HCT116 (cell line): ENCODE data around the gene IQGAP3.

ENCODE experiments used
- ELF1 ChIP-seq: IDR thresholded peaks from 2 replicates; pipeline ENCODE4 v1.6.1; 2012; ENCODE audit warnings: low read depth, borderline replicate concordance
- EZH2phosphoT487 ChIP-seq: fragments of 200-600 bp; IDR thresholded peaks from 2 replicates; pipeline ENCODE4 v1.6.1; 2018; ENCODE audit warnings: antibody characterized with exemption, borderline replicate concordance
- TF ChIP-seq, protein P1 (sequence below): IDR thresholded peaks from 2 replicates; pipeline ENCODE4 v1.6.1; 2011; ENCODE audit warnings: mild to moderate bottlenecking, low read length, moderate library complexity; ENCODE audit not compliant: insufficient replicate concordance; ENCODE audit errors: extremely low read depth
- TF ChIP-seq, protein P2 (sequence below), 3 experiments: fragments of 200-600 bp in 1 of 3; sonication (generic) in 1 of 3; IDR thresholded peaks in 2 of 3; conservative IDR thresholded peaks in 1 of 3; 2 replicates each; pipeline ENCODE4 v1.5.1; 2012 to 2017; ENCODE audit warnings: low read depth in 2 of 3, low read length in 2 of 3, antibody characterized with exemption in 1 of 3, borderline replicate concordance in 1 of 3, control low read depth in 1 of 3, mild to moderate bottlenecking in 1 of 3, mixed read lengths in 1 of 3, mixed run types in 1 of 3, moderate library complexity in 1 of 3; ENCODE audit not compliant: insufficient read depth in 1 of 3

DNA sequence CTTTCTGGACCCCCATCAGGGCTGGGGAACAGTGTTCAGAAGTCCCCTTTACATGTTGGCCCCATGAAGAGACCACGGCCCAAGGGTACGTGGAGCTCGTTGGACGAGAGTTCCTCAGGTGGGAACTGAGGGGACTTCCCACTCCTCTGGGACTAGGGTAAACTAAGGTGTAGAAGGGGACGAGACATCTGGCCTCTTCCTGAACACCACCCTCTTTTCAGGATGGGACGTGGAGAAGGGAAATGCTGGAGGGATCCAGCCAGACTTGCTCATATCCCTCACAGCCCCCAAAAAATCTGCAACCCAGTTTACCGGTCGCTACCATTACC lies 21.3 kb upstream of the IQGAP3 start:
- TF ChIP-seq, protein P1, sequence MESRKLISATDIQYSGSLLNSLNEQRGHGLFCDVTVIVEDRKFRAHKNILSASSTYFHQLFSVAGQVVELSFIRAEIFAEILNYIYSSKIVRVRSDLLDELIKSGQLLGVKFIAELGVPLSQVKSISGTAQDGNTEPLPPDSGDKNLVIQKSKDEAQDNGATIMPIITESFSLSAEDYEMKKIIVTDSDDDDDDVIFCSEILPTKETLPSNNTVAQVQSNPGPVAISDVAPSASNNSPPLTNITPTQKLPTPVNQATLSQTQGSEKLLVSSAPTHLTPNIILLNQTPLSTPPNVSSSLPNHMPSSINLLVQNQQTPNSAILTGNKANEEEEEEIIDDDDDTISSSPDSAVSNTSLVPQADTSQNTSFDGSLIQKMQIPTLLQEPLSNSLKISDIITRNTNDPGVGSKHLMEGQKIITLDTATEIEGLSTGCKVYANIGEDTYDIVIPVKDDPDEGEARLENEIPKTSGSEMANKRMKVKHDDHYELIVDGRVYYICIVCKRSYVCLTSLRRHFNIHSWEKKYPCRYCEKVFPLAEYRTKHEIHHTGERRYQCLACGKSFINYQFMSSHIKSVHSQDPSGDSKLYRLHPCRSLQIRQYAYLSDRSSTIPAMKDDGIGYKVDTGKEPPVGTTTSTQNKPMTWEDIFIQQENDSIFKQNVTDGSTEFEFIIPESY = no peak
- TF ChIP-seq, protein P2, sequence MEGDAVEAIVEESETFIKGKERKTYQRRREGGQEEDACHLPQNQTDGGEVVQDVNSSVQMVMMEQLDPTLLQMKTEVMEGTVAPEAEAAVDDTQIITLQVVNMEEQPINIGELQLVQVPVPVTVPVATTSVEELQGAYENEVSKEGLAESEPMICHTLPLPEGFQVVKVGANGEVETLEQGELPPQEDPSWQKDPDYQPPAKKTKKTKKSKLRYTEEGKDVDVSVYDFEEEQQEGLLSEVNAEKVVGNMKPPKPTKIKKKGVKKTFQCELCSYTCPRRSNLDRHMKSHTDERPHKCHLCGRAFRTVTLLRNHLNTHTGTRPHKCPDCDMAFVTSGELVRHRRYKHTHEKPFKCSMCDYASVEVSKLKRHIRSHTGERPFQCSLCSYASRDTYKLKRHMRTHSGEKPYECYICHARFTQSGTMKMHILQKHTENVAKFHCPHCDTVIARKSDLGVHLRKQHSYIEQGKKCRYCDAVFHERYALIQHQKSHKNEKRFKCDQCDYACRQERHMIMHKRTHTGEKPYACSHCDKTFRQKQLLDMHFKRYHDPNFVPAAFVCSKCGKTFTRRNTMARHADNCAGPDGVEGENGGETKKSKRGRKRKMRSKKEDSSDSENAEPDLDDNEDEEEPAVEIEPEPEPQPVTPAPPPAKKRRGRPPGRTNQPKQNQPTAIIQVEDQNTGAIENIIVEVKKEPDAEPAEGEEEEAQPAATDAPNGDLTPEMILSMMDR (IDR thresholded peaks at IDR 0.05 in 2 of 3, conservative IDR thresholded peaks at IDR 0.05 in 1 of 3; ENCODE audit: borderline replicate concordance in 1 of 3, insufficient read depth in 1 of 3, low read depth in 2 of 3, low read length in 2 of 3) = no peak
- TF ChIP-seq EZH2phosphoT487 (no peak), ELF1 (no peak)
